GM12873 (cell line): ENCODE data around the gene HDAC7.

ENCODE experiments used
- TF ChIP-seq, protein P1 (sequence below): IDR thresholded peaks from 2 replicates; pipeline ENCODE4 v1.5.1; 2012; ENCODE audit warnings: low read depth, mild to moderate bottlenecking, moderate library complexity, low read length, control low read depth; ENCODE audit not compliant: insufficient read depth; ENCODE audit errors: missing control alignments

The HDAC7 gene

GRCh38 chr12:47812797-47813510 is 6.7 kb downstream of the HDAC7 start:
- TF ChIP-seq, protein P1, sequence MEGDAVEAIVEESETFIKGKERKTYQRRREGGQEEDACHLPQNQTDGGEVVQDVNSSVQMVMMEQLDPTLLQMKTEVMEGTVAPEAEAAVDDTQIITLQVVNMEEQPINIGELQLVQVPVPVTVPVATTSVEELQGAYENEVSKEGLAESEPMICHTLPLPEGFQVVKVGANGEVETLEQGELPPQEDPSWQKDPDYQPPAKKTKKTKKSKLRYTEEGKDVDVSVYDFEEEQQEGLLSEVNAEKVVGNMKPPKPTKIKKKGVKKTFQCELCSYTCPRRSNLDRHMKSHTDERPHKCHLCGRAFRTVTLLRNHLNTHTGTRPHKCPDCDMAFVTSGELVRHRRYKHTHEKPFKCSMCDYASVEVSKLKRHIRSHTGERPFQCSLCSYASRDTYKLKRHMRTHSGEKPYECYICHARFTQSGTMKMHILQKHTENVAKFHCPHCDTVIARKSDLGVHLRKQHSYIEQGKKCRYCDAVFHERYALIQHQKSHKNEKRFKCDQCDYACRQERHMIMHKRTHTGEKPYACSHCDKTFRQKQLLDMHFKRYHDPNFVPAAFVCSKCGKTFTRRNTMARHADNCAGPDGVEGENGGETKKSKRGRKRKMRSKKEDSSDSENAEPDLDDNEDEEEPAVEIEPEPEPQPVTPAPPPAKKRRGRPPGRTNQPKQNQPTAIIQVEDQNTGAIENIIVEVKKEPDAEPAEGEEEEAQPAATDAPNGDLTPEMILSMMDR, result peak; percentile 23

DNA sequence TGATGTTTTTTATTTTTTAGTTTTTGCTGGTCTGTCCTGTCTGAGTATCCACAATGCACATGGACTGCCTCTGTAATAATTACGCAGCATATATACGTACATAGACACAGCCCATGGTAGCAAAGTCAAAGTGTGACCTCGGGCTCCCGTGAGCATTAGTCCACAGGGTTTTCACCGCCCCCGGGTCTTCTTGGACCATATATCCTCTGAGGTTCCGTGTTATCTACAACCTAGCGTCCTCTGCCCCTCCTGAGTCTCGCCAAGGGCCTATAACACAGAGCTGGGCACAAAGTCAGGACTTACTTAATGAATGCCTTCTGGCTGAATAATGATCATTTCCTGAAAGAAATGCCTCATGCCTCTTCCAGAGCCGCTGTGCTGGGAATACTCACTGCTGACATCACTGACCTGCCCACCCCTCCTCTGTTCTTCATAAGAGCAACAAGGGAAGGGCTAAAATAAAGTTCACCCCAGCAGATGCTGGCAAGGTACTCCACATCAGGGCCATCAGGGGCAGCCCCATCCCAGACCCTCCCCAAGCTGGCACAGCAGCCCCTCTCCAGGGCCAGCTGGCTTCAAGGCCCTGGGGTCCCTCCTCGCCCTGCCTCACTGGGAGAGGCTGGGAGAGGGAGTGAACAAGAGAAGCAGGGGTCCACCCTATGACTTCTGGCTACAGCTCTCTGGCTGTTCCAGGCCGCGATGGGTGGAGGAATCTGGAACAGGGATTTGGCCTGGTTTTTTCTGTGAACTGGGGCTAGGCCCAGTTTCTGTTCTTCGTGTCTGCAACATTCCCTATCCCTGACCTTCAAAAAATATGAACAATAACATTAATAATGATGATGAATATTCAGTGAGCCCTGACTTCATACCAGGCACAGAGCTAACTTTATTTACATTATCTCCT is 7.9 kb downstream of the HDAC7 start:
- TF ChIP-seq, protein P1, result no peak

- TF ChIP-seq, protein P1, result no peak
These were observed 8.7 kb downstream of the HDAC7 start for GRCh38 chr12:47811072-47811396.

DNA sequence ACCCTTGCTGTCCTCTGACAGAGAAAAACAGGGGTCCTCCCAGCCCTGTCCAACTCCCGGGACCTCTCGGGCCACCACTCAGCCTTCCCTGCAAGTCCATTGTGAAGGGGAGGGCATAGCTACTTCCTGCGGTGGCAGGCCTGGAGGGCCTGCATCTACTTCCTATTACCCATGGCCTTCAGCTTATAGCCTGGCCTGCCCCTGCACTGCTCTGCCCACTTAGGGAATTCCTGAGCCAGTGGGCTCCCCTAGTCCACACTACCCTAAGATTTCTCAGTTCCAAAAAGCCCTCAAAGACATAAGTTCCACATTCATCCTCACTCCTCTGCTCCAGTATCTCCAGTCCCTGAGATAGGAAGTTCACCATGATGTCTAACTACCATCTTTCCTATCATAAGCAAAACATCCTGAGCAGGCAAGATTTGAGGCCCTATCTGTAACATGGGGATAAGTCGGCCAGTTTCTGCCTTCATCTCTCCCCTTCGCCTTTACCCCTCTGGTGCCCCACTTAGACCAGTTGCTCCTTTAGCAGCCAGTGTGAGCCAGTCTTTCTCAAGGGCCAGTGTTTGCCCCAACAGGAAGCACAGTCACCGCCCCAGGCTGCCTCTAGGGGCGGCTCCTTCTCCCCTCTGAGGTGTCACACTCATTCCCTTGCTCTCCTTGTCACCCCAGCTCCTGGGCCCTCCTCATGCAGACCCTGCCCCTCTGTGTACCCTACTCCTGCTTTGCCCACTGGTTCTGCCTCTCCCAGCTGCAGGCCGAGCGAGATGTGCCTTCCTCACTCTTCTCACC is 10.9 kb downstream of the HDAC7 start:
- TF ChIP-seq, protein P1, result peak; percentile 65

DNA sequence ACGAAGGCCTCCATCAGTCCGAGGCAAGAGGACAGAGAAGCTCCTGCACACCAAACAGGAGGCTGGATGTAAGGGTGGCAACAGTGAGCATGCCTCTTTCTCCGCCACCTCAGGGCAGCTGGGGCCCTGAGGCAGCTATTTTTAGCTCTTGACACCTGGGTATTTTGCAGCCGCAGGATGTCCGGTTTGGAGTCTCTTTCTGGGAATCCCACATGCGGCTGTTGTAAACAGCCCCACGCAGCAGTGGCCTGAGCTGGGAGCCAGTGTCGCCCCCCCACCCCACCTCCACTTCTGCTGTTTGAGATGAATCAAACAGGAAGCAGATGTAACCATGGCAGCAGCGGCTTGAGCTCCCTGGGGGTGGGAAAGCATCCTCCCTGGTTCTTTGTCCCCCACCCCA is 11.7 kb downstream of the HDAC7 start:
- TF ChIP-seq, protein P1, result peak; percentile 5

DNA sequence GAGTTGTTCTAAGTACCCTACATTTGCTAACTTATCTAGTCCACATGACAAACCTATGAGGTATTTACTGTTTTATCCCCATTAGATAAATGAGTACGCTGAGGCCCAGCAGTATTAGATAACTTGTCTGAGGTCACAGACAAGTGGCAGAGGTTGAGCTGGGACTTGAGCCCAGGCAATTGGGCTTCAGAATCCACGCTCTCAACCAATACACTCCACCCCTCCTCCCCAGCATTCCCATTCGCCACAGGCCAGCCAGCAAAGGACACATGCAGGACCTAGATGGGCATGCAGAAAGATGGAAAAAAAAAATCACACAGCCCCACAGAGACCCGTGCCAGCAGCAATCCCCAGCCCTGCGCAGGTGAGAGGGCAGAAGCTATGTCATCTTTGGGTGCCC is 12.4 kb downstream of the HDAC7 start:
- TF ChIP-seq, protein P1, result no peak

- TF ChIP-seq, protein P1, result no peak
These were observed 14.3 kb downstream of the HDAC7 start for GRCh38 chr12:47805417-47805816.
